NT2/D1 (cell line): ENCODE data around the gene NPIPB9.
"Not testable (repeated sequence)": the region's sequence is repeated elsewhere in the genome, so short reads cannot be mapped to it uniquely, and the experiment has no call there.

Experiments used
- SUZ12 ChIP-seq: IDR thresholded peaks from 2 replicates; pipeline ENCODE4 v1.6.1; 2011; ENCODE audit not compliant: insufficient read length, insufficient read depth; ENCODE audit errors: extremely low read depth
- YY1 ChIP-seq: IDR thresholded peaks from 2 replicates; pipeline ENCODE4 v1.6.1; 2011; ENCODE audit not compliant: insufficient read length, insufficient read depth
- ZNF274 ChIP-seq: IDR thresholded peaks from 2 replicates; pipeline ENCODE4 v1.6.1; 2011; ENCODE audit warnings: mild to moderate bottlenecking, low read depth, low read length

DNA sequence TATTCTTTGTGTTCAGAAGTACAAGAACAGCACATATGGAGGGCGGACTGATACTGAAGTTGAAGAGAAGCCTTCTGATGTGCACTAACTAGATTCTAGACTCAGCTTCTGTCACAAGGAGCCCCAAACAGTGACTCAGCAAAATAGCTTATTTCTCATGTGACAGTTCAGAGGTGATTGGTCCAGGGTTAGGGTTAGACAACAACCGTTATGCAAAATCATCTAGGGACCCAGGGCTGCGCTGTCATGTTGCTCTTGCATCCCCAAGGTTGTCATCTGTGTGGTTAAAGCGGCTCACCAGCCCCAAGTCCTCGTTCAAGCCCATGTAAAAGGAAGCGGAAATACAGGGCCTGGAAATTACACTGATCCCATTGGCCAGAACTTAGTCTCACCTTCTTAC lies 30.1 kb downstream of the NPIPB9 start:
- not testable (repeated sequence) for TF ChIP-seq ZNF274, YY1, SUZ12
